GM23338 (cell line): ENCODE data around the gene RARG.

Source experiments
- CREB1 ChIP-seq: fragments of 250-450 bp; sonication (Bioruptor Pico); IDR thresholded peaks from 2 replicates; pipeline ENCODE4 v1.5.0; 2020; ENCODE audit warnings: low read depth, mild to moderate bottlenecking, moderate library complexity
- CTCF ChIP-seq, 2 experiments: fragments of 200-600 bp in 1 of 2; sonication (generic) in 1 of 2; conservative IDR thresholded peaks; 2 replicates each; pipeline versions ENCODE4 v1.5.1 to v1.6.1; 2016 to 2017; ENCODE audit warnings: antibody characterized with exemption in 2 of 2, low read depth in 2 of 2, mild to moderate bottlenecking in 2 of 2, moderate library complexity in 1 of 2
- ETS1 ChIP-seq: IDR thresholded peaks from 2 replicates; pipeline ENCODE4 v1.6.1; 2016; ENCODE audit warnings: antibody characterized with exemption
- EZH2 ChIP-seq: fragments of 200-600 bp; sonication (generic); IDR thresholded peaks from one replicate; pipeline ENCODE4 v1.8.0; 2017; ENCODE audit warnings: antibody characterized with exemption, mild to moderate bottlenecking, low read depth; ENCODE audit not compliant: unreplicated experiment
- EZH2phosphoT487 ChIP-seq: fragments of 200-600 bp; sonication (generic); IDR thresholded peaks from one replicate; pipeline ENCODE4 v1.8.1; 2018; ENCODE audit warnings: antibody characterized with exemption; ENCODE audit not compliant: unreplicated experiment
- JUNB ChIP-seq: IDR thresholded peaks from one replicate; pipeline ENCODE4 v1.6.1; 2016; ENCODE audit warnings: antibody characterized with exemption; ENCODE audit not compliant: unreplicated experiment
- NANOG ChIP-seq: IDR thresholded peaks from 2 replicates; pipeline ENCODE4 v1.6.1; 2016; ENCODE audit warnings: antibody characterized with exemption, borderline replicate concordance
- POLR2AphosphoS5 ChIP-seq: IDR thresholded peaks from 2 replicates; pipeline ENCODE4 v1.6.1; 2016; ENCODE audit warnings: antibody characterized with exemption, low read depth
- REST ChIP-seq: IDR thresholded peaks from one replicate; pipeline ENCODE4 v1.6.1; 2018; ENCODE audit warnings: antibody characterized with exemption; ENCODE audit not compliant: unreplicated experiment
- STAT1 ChIP-seq: IDR thresholded peaks from one replicate; pipeline ENCODE4 v1.6.1; 2016; ENCODE audit warnings: antibody characterized with exemption; ENCODE audit not compliant: unreplicated experiment
- ZNF114 ChIP-seq: fragments of 250-450 bp; sonication (Bioruptor Pico); IDR thresholded peaks from 2 replicates; pipeline ENCODE4 v1.5.0; 2020; ENCODE audit warnings: mild to moderate bottlenecking, moderate library complexity
- ZNF331 ChIP-seq: fragments of 250-450 bp; sonication (Bioruptor Pico); IDR thresholded peaks from 2 replicates; pipeline ENCODE4 v1.5.0; 2020; ENCODE audit warnings: low read depth, mild to moderate bottlenecking, moderate library complexity
- ZNF462 ChIP-seq: fragments of 250-450 bp; sonication (Bioruptor Pico); IDR thresholded peaks from 2 replicates; pipeline ENCODE4 v1.5.0; 2020; ENCODE audit warnings: mild to moderate bottlenecking, moderate library complexity

- TF ChIP-seq EZH2, result peak; percentile 19
- peak; percentile 31; the same call in 1 of the 2 replicates for TF ChIP-seq POLR2AphosphoS5
- TF ChIP-seq CTCF (conservative IDR thresholded peaks at IDR 0.05; ENCODE audit: low read depth in 2 of 2), result 0 out of 4 replicates have a peak, but pooled peaks of 1 of the 2 experiments have one; percentile 0
- TF ChIP-seq REST, result no peak
- TF ChIP-seq JUNB, result no peak
- TF ChIP-seq EZH2phosphoT487, result no peak
- TF ChIP-seq ETS1, result peak; percentile 54; the same call in 1 of the 2 replicates
- no peak for TF ChIP-seq STAT1
- 0 out of 2 replicates have a peak, but pooled peaks have one; percentile 35 for TF ChIP-seq CREB1 (CRISPR knock-in tag)
- no peak for TF ChIP-seq ZNF462 (CRISPR knock-in tag)
- TF ChIP-seq ZNF331 (CRISPR knock-in tag), result no peak
- no peak for TF ChIP-seq ZNF114 (CRISPR knock-in tag)
- no peak for TF ChIP-seq NANOG
Observed at GRCh38 chr12:53180220-53180930, 51.6 kb downstream of the RARG start, which contains the start of the genes CSAD and ZNF740.
